Right lobe of liver (tissue), 6 donors: Measurements from ENCODE around the gene LRRC10B. TPM values are rescaled to one million over a fixed set of nuclear protein-coding genes. Genes with fewer than 3 reads are reported as not detected.

Experiments
- ATAC-seq, 4 donors: fragments of 200-7000 bp; cut with Tn5 transposase; one replicate each; pipeline ENCODE4 v1.9.1; 2020; ENCODE audit warnings: mild to moderate bottlenecking in 4 of 4, moderate library complexity in 4 of 4
- DNase-seq, 3 donors: peaks; one replicate each; pipeline ENCODE4 v3.0.0-alpha.2; 2020
- H3K27ac ChIP-seq, 3 donors: fragments of 200-600 bp; one replicate each; pipeline ENCODE4 v1.8.0; 2022
- H3K27me3 ChIP-seq, 2 donors: fragments of 200-600 bp; one replicate each; pipeline ENCODE4 v1.8.0; 2022
- H3K36me3 ChIP-seq, 4 donors: fragments of 200-600 bp; sonication (generic) in 1 of 4; one replicate each; pipeline versions ENCODE4 v1.5.1 to v1.8.0; 2017 to 2022; ENCODE audit warnings: control low read depth in 1 of 4
- H3K4me1 ChIP-seq, 4 donors: fragments of 200-600 bp; sonication (generic) in 1 of 4; one replicate each; pipeline versions ENCODE4 v1.5.1 to v1.8.0; 2017 to 2022; ENCODE audit warnings: control low read depth in 1 of 4
- H3K4me3 ChIP-seq, 3 donors: fragments of 200-600 bp; one replicate each; pipeline ENCODE4 v1.8.0; 2022
- H3K9me3 ChIP-seq, 4 donors: fragments of 200-600 bp; sonication (generic) in 1 of 4; one replicate each; pipeline versions ENCODE4 v1.5.1 to v1.8.0; 2017 to 2022; ENCODE audit warnings: control low read depth in 1 of 4
- CTCF ChIP-seq, 4 donors: fragments of 200-600 bp in 3 of 4; fragments of 450-650 bp in 1 of 4; IDR thresholded peaks; one replicate each; pipeline versions ENCODE4 v1.5.1 to v1.8.0; 2016 to 2022; ENCODE audit warnings: antibody characterized with exemption in 4 of 4, mild to moderate bottlenecking in 2 of 4
- POLR2A ChIP-seq: fragments of 450-650 bp; IDR thresholded peaks from one replicate; pipeline ENCODE4 v1.6.1; 2017; ENCODE audit warnings: antibody characterized with exemption, mild to moderate bottlenecking
- WGBS: methylation state at CpG from one replicate; pipeline ENCODE4 v1.1.6; 2018; ENCODE audit warnings: low coverage, low lambda C conversion rate; ENCODE audit not compliant: insufficient coverage; ENCODE audit errors: missing lambda C conversion rate; 5-methylcytosine and 5-hydroxymethylcytosine counted together
- intact Hi-C, 2 donors: fragments of 100-400 bp; cut with DNase I; formaldehyde crosslinking; loops; one replicate each; pipeline versions ENCODE4 v1.11.2 to v1.14.1; 2022
- total RNA-seq, 6 experiments: library from RNA; depleted of rRNA in 2 of 6; stranded (reverse); fragments of >200 nt in 2 of 6; fragmentation: NEBNext Ultra II Directional in 3 of 6; extraction: Animal tissue kit (Norgen Biotek cat#: 25700) in 3 of 6; gene quantifications; one replicate each; pipeline versions ENCODE4 v1.1.0 to v1.2.4, GENCODE V29; 2016 to 2023
- donor health status: DM: no; HTN: yes; CAD: no.
- donor health status: DM: no; HTN: no; CAD: no.
- donor health status: DM: no; HTN: no; CAD: no.
- donor health status: DM: no; HTN: yes; CAD: no.
- donor health status: DM: no; HTN: yes; CAD: no.

The LRRC10B gene
- total RNA-seq, 6 experiments from 2014 or later, result not detected

- Histone ChIP-seq H3K9me3 (no peaks in the 10 kb centered on the region), H3K27me3 (no peaks in the 10 kb centered on the region), H3K27ac (no peak overlapping the region), H3K36me3 (no peaks in the 10 kb centered on the region), H3K4me1 (no peaks in the 10 kb centered on the region), H3K4me3 (no peak overlapping the region)
- ATAC-seq (no peak), DNase-seq (no peak)
- no peak for TF ChIP-seq CTCF (IDR thresholded peaks at IDR 0.05)
- 49% methylated on average over 5 of the region's 8 CpGs for WGBS
- intact Hi-C loops, result no loop called here
Observed at GRCh38 chr11:61503135-61503770, 5.3 kb upstream of the LRRC10B start.

- H3K27ac ChIP-seq, result no peak overlapping the region
- ATAC-seq (no peak), DNase-seq (no peak)
- H3K4me1 ChIP-seq, result peaks cover 0 to 9% (median 0%) of the 10 kb centered on the region in 4 donors
- 94% methylated on average over 5 of the region's 5 CpGs for WGBS
- intact Hi-C loops, result no loop called here
- TF ChIP-seq CTCF (IDR thresholded peaks at IDR 0.05) (no peak), POLR2A (no peak)
- H3K36me3 ChIP-seq, result no peaks in the 10 kb centered on the region
- H3K27me3 ChIP-seq, result no peaks in the 10 kb centered on the region
- no peak overlapping the region for H3K4me3 ChIP-seq
- no peaks in the 10 kb centered on the region for H3K9me3 ChIP-seq
Observed at GRCh38 chr11:61505106-61505505, 3.4 kb upstream of the LRRC10B start.

GRCh38 chr11:61505640-61506155 is 2.9 kb upstream of the LRRC10B start:
- whole genome bisulfite sequencing, result 79% methylated on average over 6 of the region's 10 CpGs
- H3K4me3 ChIP-seq, result no peak overlapping the region
- no peak overlapping the region for H3K27ac ChIP-seq
- H3K27me3 ChIP-seq, result no peaks in the 10 kb centered on the region
- intact Hi-C loops, result no loop called here
- TF ChIP-seq CTCF (IDR thresholded peaks at IDR 0.05) (no peak), POLR2A (no peak)
- no peaks in the 10 kb centered on the region for H3K36me3 ChIP-seq
- ATAC-seq, result no peak
- no peak for DNase-seq
- no peaks in the 10 kb centered on the region for H3K9me3 ChIP-seq
- peaks cover 0 to 9% (median 0%) of the 10 kb centered on the region in 4 donors for H3K4me1 ChIP-seq

GRCh38 chr11:61507012-61507768 is 1.4 kb upstream of the LRRC10B start:
- Histone ChIP-seq H3K4me3 (no peak overlapping the region), H3K4me1 (peaks cover 0 to 9% (median 0%) of the 10 kb centered on the region in 4 donors), H3K27ac (no peak overlapping the region), H3K9me3 (no peaks in the 10 kb centered on the region), H3K36me3 (no peaks in the 10 kb centered on the region), H3K27me3 (no peaks in the 10 kb centered on the region)
- TF ChIP-seq POLR2A (no peak), CTCF (IDR thresholded peaks at IDR 0.05) (no peak)
- DNase-seq (no peak), ATAC-seq (no peak)
- intact Hi-C loops, result no loop called here
- 75% methylated on average over 6 of the region's 14 CpGs for WGBS
